Adrenal gland (tissue), 5 donors: Measurements from ENCODE around the gene NINJ1.

Experiments
- POLR2A ChIP-seq, 2 donors: fragments of 450-650 bp; IDR thresholded peaks; one replicate each; pipeline ENCODE4 v1.6.1; 2017; ENCODE audit warnings: antibody characterized with exemption in 2 of 2, mild to moderate bottlenecking in 2 of 2, moderate library complexity in 1 of 2
- TF ChIP-seq, protein P1 (sequence below), 6 experiments: fragments of 450-650 bp in 4 of 6; fragments of 200-600 bp in 2 of 6; sonication (generic) in 1 of 6; IDR thresholded peaks; 1 replicate in 5 of 6; 2 replicates in 1 of 6; pipeline versions ENCODE4 v1.5.1 to v1.8.0; 2016 to 2021; ENCODE audit warnings: antibody characterized with exemption in 6 of 6, mild to moderate bottlenecking in 2 of 6, moderate library complexity in 1 of 6
- donor health status: DM: no; HTN: no; CAD: no.

- TF ChIP-seq POLR2A (IDR thresholded peaks at IDR 0.05): no peak
- TF ChIP-seq, protein P1, sequence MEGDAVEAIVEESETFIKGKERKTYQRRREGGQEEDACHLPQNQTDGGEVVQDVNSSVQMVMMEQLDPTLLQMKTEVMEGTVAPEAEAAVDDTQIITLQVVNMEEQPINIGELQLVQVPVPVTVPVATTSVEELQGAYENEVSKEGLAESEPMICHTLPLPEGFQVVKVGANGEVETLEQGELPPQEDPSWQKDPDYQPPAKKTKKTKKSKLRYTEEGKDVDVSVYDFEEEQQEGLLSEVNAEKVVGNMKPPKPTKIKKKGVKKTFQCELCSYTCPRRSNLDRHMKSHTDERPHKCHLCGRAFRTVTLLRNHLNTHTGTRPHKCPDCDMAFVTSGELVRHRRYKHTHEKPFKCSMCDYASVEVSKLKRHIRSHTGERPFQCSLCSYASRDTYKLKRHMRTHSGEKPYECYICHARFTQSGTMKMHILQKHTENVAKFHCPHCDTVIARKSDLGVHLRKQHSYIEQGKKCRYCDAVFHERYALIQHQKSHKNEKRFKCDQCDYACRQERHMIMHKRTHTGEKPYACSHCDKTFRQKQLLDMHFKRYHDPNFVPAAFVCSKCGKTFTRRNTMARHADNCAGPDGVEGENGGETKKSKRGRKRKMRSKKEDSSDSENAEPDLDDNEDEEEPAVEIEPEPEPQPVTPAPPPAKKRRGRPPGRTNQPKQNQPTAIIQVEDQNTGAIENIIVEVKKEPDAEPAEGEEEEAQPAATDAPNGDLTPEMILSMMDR (IDR thresholded peaks at IDR 0.05): no peak
These were observed 46.9 kb upstream of the NINJ1 start for GRCh38 chr9:93180938-93181337.
